RWPE2 (cell line): Measurements from ENCODE around the gene TTC28.
"Not testable (repeated sequence)": the region's sequence is repeated elsewhere in the genome, so short reads cannot be mapped to it uniquely, and the experiment has no call there.

Experiments
- ATAC-seq: fragments of 200-7000 bp; cut with Tn5 transposase; 3 replicates; pipeline ENCODE4 v1.9.1; 2021; ENCODE audit warnings: low read depth
- DNase-seq: peaks from one replicate; pipeline ENCODE4 v3.0.0-alpha.2; 2020; ENCODE audit warnings: low spot score
- H3K27ac ChIP-seq: fragments of 450-650 bp; 2 replicates; pipeline ENCODE4 v1.5.1; 2017; ENCODE audit warnings: mild to moderate bottlenecking; ENCODE audit not compliant: poor library complexity, severe bottlenecking
- H3K27me3 ChIP-seq: fragments of 250-450 bp; sonication (Bioruptor Pico); 2 replicates; pipeline ENCODE4 v1.5.1; 2021; ENCODE audit warnings: mild to moderate bottlenecking, moderate library complexity; ENCODE audit not compliant: insufficient read depth, poor library complexity, severe bottlenecking
- H3K36me3 ChIP-seq: fragments of 250-450 bp; sonication (Bioruptor Pico); 2 replicates; pipeline ENCODE4 v1.5.1; 2020; ENCODE audit warnings: low read depth, mild to moderate bottlenecking, moderate library complexity
- H3K4me1 ChIP-seq: fragments of 250-450 bp; sonication (Bioruptor Pico); 2 replicates; pipeline ENCODE4 v1.5.1; 2021; ENCODE audit warnings: mild to moderate bottlenecking, moderate library complexity; ENCODE audit not compliant: insufficient read depth, poor library complexity, severe bottlenecking
- H3K4me3 ChIP-seq: fragments of 250-450 bp; sonication (Bioruptor Pico); 2 replicates; pipeline ENCODE4 v1.5.1; 2021; ENCODE audit warnings: mild to moderate bottlenecking, moderate library complexity; ENCODE audit not compliant: severe bottlenecking
- H3K9me3 ChIP-seq: fragments of 250-450 bp; sonication (Bioruptor Pico); 2 replicates; pipeline ENCODE4 v1.5.1; 2021; ENCODE audit warnings: mild to moderate bottlenecking, moderate library complexity; ENCODE audit not compliant: severe bottlenecking
- TF ChIP-seq, protein P1 (sequence below): fragments of 450-650 bp; IDR thresholded peaks from one replicate; pipeline ENCODE4 v1.5.1; 2017; ENCODE audit warnings: mild to moderate bottlenecking, moderate library complexity; ENCODE audit not compliant: poor library complexity, severe bottlenecking

The TTC28 gene

DNA sequence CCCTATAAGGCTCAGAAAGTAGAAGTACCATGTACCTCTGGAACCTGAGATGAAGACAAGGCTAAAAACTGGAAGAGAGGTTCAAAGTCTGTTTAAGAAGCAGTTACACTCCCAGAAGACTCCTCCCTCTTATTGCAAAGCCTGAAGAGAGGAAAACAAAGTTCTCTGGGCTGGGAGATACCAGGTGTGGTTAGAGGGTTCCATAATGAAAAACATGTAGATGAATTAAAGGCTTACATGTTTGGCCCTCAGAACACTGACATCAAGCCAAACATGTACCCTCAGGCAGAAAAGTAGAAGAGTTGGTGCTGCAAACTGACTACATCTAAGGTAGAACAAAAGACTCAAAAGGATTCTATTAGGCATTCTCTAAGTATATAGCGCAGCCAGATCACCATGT lies 205.3 kb downstream of the TTC28 start:
- Histone ChIP-seq H3K27me3 (no peaks in the 10 kb centered on the region), H3K9me3 (no peaks in the 10 kb centered on the region), H3K27ac (no peak overlapping the region), H3K4me3 (no peak overlapping the region), H3K36me3 (no peaks in the 10 kb centered on the region), H3K4me1 (no peaks in the 10 kb centered on the region)
- TF ChIP-seq, protein P1, sequence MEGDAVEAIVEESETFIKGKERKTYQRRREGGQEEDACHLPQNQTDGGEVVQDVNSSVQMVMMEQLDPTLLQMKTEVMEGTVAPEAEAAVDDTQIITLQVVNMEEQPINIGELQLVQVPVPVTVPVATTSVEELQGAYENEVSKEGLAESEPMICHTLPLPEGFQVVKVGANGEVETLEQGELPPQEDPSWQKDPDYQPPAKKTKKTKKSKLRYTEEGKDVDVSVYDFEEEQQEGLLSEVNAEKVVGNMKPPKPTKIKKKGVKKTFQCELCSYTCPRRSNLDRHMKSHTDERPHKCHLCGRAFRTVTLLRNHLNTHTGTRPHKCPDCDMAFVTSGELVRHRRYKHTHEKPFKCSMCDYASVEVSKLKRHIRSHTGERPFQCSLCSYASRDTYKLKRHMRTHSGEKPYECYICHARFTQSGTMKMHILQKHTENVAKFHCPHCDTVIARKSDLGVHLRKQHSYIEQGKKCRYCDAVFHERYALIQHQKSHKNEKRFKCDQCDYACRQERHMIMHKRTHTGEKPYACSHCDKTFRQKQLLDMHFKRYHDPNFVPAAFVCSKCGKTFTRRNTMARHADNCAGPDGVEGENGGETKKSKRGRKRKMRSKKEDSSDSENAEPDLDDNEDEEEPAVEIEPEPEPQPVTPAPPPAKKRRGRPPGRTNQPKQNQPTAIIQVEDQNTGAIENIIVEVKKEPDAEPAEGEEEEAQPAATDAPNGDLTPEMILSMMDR: no peak
- ATAC-seq (no peak), DNase-seq (no peak)

GRCh38 chr22:28473258-28473657 lies 206.4 kb downstream of the TTC28 start:
- Histone ChIP-seq H3K4me3 (no peak overlapping the region), H3K36me3 (no peaks in the 10 kb centered on the region), H3K9me3 (no peaks in the 10 kb centered on the region), H3K27ac (no peak overlapping the region), H3K4me1 (no peaks in the 10 kb centered on the region), H3K27me3 (no peaks in the 10 kb centered on the region)
- no peak for DNase-seq
- TF ChIP-seq, protein P1: no peak
- no peak for ATAC-seq

DNA sequence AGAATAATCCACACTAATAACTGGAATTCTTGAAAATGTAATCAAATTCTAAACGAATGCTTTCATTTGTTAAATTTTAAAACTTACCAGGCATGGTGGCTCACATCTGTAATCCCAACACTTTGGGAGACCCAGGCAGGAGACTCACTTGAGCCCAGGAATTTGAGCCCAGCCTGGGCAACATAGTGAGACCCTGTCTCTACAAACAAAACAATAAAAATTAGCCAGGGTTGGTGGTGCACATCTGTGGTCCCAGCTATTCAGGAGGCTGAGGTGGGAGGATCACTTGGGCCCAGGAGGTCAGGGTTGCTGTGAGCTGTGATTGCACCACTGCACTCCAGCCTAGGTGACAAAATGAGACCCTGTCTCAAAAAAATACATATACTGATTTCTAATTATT lies 212.6 kb downstream of the TTC28 start:
- not testable (repeated sequence) for H3K27me3 ChIP-seq, H3K27ac ChIP-seq, ATAC-seq, H3K4me3 ChIP-seq, H3K9me3 ChIP-seq, DNase-seq, H3K36me3 ChIP-seq, H3K4me1 ChIP-seq

DNA sequence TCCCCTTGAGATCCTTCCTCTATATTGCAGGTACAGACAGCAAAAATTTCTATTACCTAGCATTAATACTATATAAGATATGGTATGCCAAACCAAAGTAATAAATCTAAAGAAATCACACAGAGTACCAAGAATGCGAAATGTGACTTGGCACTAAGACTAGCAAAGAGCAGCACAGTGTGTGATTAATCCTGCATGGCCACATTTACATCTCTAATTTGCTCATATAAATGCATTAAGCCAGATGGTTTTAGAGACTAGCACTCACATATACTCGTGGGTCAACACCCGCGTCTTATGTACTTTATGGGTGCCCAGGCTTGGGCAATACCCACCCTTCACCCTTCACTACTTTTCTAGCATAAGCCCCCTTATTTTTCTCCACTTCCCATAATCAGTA lies 213.2 kb downstream of the TTC28 start:
- H3K4me3 ChIP-seq: no peak overlapping the region
- no peaks in the 10 kb centered on the region for H3K4me1 ChIP-seq
- ATAC-seq (no peak), DNase-seq (no peak)
- H3K27ac ChIP-seq: no peak overlapping the region
- no peaks in the 10 kb centered on the region for H3K36me3 ChIP-seq
- TF ChIP-seq, protein P1: no peak
- no peaks in the 10 kb centered on the region for H3K9me3 ChIP-seq
- no peaks in the 10 kb centered on the region for H3K27me3 ChIP-seq

- H3K36me3 ChIP-seq: no peaks in the 10 kb centered on the region
- H3K9me3 ChIP-seq: no peaks in the 10 kb centered on the region
- ATAC-seq (no peak), DNase-seq (no peak)
- H3K4me1 ChIP-seq: no peaks in the 10 kb centered on the region
- H3K27me3 ChIP-seq: no peaks in the 10 kb centered on the region
- H3K27ac ChIP-seq: no peak overlapping the region
- H3K4me3 ChIP-seq: no peak overlapping the region
- TF ChIP-seq, protein P1: no peak
Observed at GRCh38 chr22:28465841-28466240, 213.8 kb downstream of the TTC28 start.

DNA sequence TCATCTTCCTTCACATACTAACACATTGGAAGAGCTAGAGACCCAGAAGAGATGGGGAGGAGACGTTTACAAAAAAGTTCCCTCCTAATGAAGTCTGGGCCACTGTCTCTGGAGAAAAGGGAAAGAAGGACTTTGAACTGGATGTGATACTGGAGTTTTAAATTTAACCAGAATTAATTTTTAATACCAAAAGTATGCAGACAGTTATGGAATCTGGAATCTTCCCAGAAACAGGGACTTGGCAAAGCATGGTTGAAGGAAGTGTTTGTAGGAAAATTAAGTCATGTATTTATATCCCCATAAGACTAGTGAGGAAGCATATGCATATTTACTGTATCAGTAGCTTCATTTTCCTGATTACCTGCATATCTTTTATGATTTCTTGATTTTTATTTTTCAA lies 215.5 kb downstream of the TTC28 start:
- TF ChIP-seq, protein P1: no peak
- no peaks in the 10 kb centered on the region for H3K36me3 ChIP-seq
- DNase-seq (no peak), ATAC-seq (no peak)
- no peaks in the 10 kb centered on the region for H3K4me1 ChIP-seq
- no peak overlapping the region for H3K27ac ChIP-seq
- no peak overlapping the region for H3K4me3 ChIP-seq
- no peaks in the 10 kb centered on the region for H3K9me3 ChIP-seq
- H3K27me3 ChIP-seq: no peaks in the 10 kb centered on the region

DNA sequence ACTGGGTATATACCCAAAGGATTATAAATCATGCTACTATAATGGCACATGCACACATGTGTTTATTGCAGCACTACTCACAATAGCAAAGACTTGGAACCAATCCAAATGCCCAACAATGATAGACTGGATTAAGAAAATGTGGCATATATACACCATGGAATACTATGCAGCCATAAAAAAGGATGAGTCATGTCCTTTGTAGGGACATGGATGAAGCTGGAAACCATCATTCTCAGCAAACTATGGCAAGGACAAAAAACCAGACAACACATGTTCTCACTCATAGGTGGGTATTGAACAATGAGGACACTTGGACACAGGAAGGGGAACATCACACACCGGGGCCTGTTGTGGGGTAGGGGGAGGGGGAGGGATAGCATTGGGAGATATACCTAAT lies 216.2 kb downstream of the TTC28 start:
- not testable (repeated sequence) for H3K4me3 ChIP-seq, H3K4me1 ChIP-seq, H3K27me3 ChIP-seq, DNase-seq, H3K36me3 ChIP-seq, ATAC-seq, H3K9me3 ChIP-seq, H3K27ac ChIP-seq
